ENCODE measurements around the gene DCP1A.
A peak's percentile ranks its signal among the peaks of the same experiment; 100 is the strongest.

Gene DCP1A

DNA sequence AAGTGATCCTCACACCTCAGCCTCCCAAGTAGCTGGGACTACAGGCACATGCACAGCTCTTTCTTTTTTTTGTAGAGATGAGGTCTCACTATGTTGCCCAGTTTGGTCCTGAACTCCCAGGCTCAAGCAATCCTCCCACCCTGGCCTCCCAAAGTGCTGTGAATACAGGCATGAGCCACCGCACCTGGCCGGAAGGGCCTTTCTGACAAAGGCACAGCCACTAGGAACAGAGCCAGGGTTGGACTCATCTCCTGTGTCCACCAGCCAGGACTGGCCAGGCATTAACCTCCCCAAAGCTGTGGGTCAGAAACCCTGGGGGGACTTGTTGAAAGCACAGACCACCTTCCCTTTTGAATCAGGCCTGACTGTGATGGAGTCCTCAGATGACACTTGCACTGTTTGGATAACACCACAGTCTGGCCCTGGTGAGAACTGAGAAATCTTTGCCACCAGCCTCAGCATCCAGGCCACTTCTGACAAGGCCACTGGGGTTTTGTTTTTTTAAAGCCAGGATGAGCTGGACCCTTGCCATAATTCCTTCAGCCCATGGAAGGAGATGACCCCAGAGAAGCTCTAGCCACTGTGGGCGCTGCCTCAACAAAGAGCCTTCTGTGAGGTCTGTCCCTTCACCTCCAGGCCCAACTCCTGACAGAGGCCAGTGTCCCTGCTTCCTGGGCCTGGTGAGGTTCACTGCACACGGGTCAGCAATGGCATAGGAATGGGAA lies 96.3 kb downstream of the DCP1A start:
- Histone ChIP-seq H3K9me3 (ENCODE audit: control insufficient read depth, low read length) (no peaks in the 10 kb centered on the region), H3K9ac (ENCODE audit: low read length) (no peak overlapping the region), H3K4me1 (ENCODE audit: control insufficient read depth, insufficient read depth, low read length) (peaks cover 40% of the 10 kb centered on the region), H3K4me3 (ENCODE audit: low read length) (no peak overlapping the region), H3K27me3 (ENCODE audit: control insufficient read depth, insufficient read depth, low read length) (no peaks in the 10 kb centered on the region), H3K36me3 (ENCODE audit: control insufficient read depth, insufficient read depth, low read length) (no peaks in the 10 kb centered on the region)

- Histone ChIP-seq H3K9me3 (ENCODE audit: control insufficient read depth, low read length) (no peaks in the 10 kb centered on the region), H3K4me1 (ENCODE audit: control insufficient read depth, insufficient read depth, low read length) (peaks cover 40% of the 10 kb centered on the region), H3K9ac (ENCODE audit: low read length) (no peak overlapping the region), H3K36me3 (ENCODE audit: control insufficient read depth, insufficient read depth, low read length) (no peaks in the 10 kb centered on the region), H3K27me3 (ENCODE audit: control insufficient read depth, insufficient read depth, low read length) (no peaks in the 10 kb centered on the region), H3K4me3 (ENCODE audit: low read length) (no peak overlapping the region)
Observed at GRCh38 chr3:53250453-53250852, 96.9 kb downstream of the DCP1A start.

DNA sequence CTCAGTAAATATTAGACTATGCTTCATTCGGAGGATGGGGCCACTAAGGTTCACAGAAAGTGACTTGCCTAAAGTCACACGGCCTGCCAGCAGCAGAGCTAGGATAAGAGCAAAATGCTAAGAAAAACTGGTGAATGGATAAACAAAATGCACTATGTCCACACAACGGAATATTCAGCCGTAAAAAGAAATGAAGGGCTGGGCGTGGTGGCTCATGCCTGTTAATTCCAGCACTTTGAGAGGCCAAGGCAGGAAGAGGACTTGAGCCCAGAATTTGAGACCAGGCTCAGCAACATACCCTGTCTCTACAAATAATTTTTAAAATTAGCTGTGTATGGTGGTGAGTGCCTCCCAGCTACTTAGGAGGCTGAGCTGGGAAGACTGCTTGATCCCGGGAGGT lies 99.2 kb downstream of the DCP1A start:
- H3K36me3 ChIP-seq (ENCODE audit: control insufficient read depth, insufficient read depth, low read length), result no peaks in the 10 kb centered on the region
- no peaks in the 10 kb centered on the region for H3K27me3 ChIP-seq (ENCODE audit: control insufficient read depth, insufficient read depth, low read length)
- no peak overlapping the region for H3K9ac ChIP-seq (ENCODE audit: low read length)
- no peaks in the 10 kb centered on the region for H3K9me3 ChIP-seq (ENCODE audit: control insufficient read depth, low read length)
- peaks cover 45% of the 10 kb centered on the region for H3K4me1 ChIP-seq (ENCODE audit: control insufficient read depth, insufficient read depth, low read length)
- no peak overlapping the region for H3K4me3 ChIP-seq (ENCODE audit: low read length)

GRCh38 chr3:53247619-53248018 lies 99.7 kb downstream of the DCP1A start:
- Histone ChIP-seq H3K36me3 (ENCODE audit: control insufficient read depth, insufficient read depth, low read length) (no peaks in the 10 kb centered on the region), H3K27me3 (ENCODE audit: control insufficient read depth, insufficient read depth, low read length) (no peaks in the 10 kb centered on the region), H3K4me3 (ENCODE audit: low read length) (no peak overlapping the region), H3K9me3 (ENCODE audit: control insufficient read depth, low read length) (no peaks in the 10 kb centered on the region), H3K9ac (ENCODE audit: low read length) (no peak overlapping the region), H3K4me1 (ENCODE audit: control insufficient read depth, insufficient read depth, low read length) (peaks cover 43% of the 10 kb centered on the region)

- Histone ChIP-seq H3K4me3 (ENCODE audit: low read length) (no peak overlapping the region), H3K9me3 (ENCODE audit: control insufficient read depth, low read length) (no peaks in the 10 kb centered on the region), H3K36me3 (ENCODE audit: control insufficient read depth, insufficient read depth, low read length) (peaks cover 17% of the 10 kb centered on the region), H3K27me3 (ENCODE audit: control insufficient read depth, insufficient read depth, low read length) (no peaks in the 10 kb centered on the region), H3K4me1 (ENCODE audit: control insufficient read depth, insufficient read depth, low read length) (peaks cover 31% of the 10 kb centered on the region), H3K9ac (ENCODE audit: low read length) (no peak overlapping the region)
Observed at GRCh38 chr3:53244271-53244670, 103.1 kb downstream of the DCP1A start.

DNA sequence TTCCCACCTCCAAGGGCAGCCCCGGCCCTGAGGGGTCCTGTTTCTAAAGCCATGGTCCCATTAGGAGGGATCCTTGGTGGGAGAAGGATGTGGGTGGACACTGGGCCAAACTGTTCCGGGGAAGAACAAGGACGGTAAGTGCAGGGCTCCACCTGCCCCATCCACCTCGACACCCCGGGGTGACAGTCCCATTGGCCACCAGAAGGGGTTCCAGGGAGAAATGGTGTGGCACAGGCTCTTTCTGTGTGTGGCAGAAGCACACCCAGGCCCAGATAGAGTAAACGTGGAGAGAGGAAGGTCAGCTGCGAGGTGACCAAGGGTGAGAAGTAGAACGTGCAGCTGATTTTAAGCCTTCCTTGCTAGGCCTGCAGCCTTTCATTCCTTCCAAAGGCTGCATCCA lies 103.6 kb downstream of the DCP1A start:
- Histone ChIP-seq H3K4me1 (ENCODE audit: control insufficient read depth, insufficient read depth, low read length) (peaks cover 33% of the 10 kb centered on the region), H3K9me3 (ENCODE audit: control insufficient read depth, low read length) (no peaks in the 10 kb centered on the region), H3K4me3 (ENCODE audit: low read length) (no peak overlapping the region), H3K9ac (ENCODE audit: low read length) (no peak overlapping the region), H3K36me3 (ENCODE audit: control insufficient read depth, insufficient read depth, low read length) (peaks cover 17% of the 10 kb centered on the region), H3K27me3 (ENCODE audit: control insufficient read depth, insufficient read depth, low read length) (no peaks in the 10 kb centered on the region)

GRCh38 chr3:53243165-53243564 lies 104.2 kb downstream of the DCP1A start:
- Histone ChIP-seq H3K36me3 (ENCODE audit: control insufficient read depth, insufficient read depth, low read length) (peaks cover 20% of the 10 kb centered on the region), H3K9me3 (ENCODE audit: control insufficient read depth, low read length) (no peaks in the 10 kb centered on the region), H3K9ac (ENCODE audit: low read length) (no peak overlapping the region), H3K4me3 (ENCODE audit: low read length) (no peak overlapping the region), H3K27me3 (ENCODE audit: control insufficient read depth, insufficient read depth, low read length) (no peaks in the 10 kb centered on the region), H3K4me1 (ENCODE audit: control insufficient read depth, insufficient read depth, low read length) (peaks cover 39% of the 10 kb centered on the region)

GRCh38 chr3:53242642-53243041 lies 104.7 kb downstream of the DCP1A start:
- peaks cover 43% of the 10 kb centered on the region for H3K4me1 ChIP-seq (ENCODE audit: control insufficient read depth, insufficient read depth, low read length)
- H3K36me3 ChIP-seq (ENCODE audit: control insufficient read depth, insufficient read depth, low read length), result peaks cover 20% of the 10 kb centered on the region
- H3K27me3 ChIP-seq (ENCODE audit: control insufficient read depth, insufficient read depth, low read length), result no peaks in the 10 kb centered on the region

GRCh38 chr3:53242155-53242554 lies 105.2 kb downstream of the DCP1A start:
- H3K27me3 ChIP-seq (ENCODE audit: control insufficient read depth, insufficient read depth, low read length), result no peaks in the 10 kb centered on the region
- peaks cover 43% of the 10 kb centered on the region for H3K4me1 ChIP-seq (ENCODE audit: control insufficient read depth, insufficient read depth, low read length)
- no peaks in the 10 kb centered on the region for H3K9me3 ChIP-seq (ENCODE audit: control insufficient read depth, low read length)
- H3K4me3 ChIP-seq (ENCODE audit: low read length), result no peak overlapping the region
- H3K36me3 ChIP-seq (ENCODE audit: control insufficient read depth, insufficient read depth, low read length), result peaks cover 20% of the 10 kb centered on the region
- H3K9ac ChIP-seq (ENCODE audit: low read length), result peak overlapping the region; percentile 4

More at GRCh38 chr3:53242642-53243041, 104.7 kb downstream of the DCP1A start:
- no peaks in the 10 kb centered on the region for H3K9me3 ChIP-seq (ENCODE audit: control insufficient read depth, low read length)
- H3K4me3 ChIP-seq (ENCODE audit: low read length), result no peak overlapping the region
- H3K9ac ChIP-seq (ENCODE audit: low read length), result peak overlapping the region; percentile 4

DNA sequence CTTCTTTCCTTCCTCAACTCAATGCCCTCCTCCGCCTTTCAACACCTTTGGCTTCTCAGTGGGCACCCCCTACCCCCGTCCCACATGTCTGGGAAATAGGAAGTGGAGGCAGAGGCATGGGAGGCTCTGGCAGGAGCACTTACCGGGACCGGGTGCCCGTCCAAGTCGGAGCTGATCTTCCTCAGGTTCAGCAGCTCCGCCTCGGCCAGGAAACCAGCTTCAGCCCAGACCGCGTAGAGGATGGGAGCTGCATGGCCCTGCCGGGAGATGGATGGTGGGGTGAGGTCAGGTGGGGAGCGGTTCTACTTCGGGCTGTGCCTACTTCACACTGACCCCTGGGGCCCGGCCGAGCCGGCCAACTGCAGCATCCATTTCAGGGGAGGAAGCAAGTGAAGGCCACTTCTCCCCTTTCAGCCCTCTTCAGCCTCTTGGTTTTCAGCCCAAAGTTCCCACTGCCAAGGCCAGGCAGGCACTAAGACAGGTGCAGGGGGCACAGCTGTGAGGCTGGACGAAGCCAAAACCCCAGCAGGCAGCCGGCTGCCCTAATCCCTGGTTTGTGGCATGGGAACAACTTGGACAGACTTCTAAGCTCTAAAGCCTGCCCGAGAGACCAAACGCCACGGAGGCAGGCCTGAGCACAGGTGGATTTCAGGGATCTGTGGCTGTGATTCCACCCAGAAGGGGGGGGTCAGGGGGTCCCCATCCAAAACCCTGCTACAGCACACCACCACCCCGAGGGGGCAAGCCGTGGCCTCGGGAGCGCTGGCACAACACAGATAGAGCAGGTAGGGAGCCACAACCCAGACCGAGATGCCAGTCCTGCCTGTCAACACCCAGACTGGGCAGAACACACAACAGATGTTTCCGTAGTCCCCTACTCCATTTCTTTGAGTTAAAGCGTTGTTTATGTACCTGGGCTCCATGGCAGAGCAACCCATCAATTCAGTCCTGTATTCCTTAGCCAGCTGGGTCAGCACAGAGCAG lies 106.1 kb downstream of the DCP1A start:
- H3K4me1 ChIP-seq (ENCODE audit: control insufficient read depth, insufficient read depth, low read length), result peaks cover 50% of the 10 kb centered on the region
- no peak overlapping the region for H3K9ac ChIP-seq (ENCODE audit: low read length)
- H3K4me3 ChIP-seq (ENCODE audit: low read length), result no peak overlapping the region
- H3K9me3 ChIP-seq (ENCODE audit: control insufficient read depth, low read length), result no peaks in the 10 kb centered on the region
- peaks cover 27% of the 10 kb centered on the region for H3K36me3 ChIP-seq (ENCODE audit: control insufficient read depth, insufficient read depth, low read length)
- H3K27me3 ChIP-seq (ENCODE audit: control insufficient read depth, insufficient read depth, low read length), result no peaks in the 10 kb centered on the region

DNA sequence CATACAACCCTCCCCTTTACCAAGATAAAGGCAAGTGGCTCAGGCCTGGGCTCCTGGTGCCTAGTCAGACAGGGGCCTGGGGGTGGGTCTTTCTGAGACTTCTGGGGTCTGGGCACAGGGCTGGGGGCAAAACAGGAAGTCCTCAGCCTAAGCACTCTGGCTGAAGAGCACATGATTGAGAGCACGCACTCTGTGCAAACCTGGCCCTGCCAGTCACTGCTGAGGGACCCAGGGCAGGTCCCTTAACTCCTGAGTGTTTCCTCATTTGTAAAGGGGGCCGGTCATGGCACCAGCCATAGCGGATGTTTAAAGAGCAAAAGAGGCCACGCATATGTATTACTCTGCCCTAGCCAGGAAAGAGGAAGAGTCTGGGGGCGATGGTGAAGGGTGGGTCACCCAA lies 107.5 kb downstream of the DCP1A start:
- Histone ChIP-seq H3K27me3 (ENCODE audit: control insufficient read depth, insufficient read depth, low read length) (no peaks in the 10 kb centered on the region), H3K9me3 (ENCODE audit: control insufficient read depth, low read length) (no peaks in the 10 kb centered on the region), H3K9ac (ENCODE audit: low read length) (peak overlapping the region; percentile 10), H3K4me1 (ENCODE audit: control insufficient read depth, insufficient read depth, low read length) (peaks cover 57% of the 10 kb centered on the region), H3K4me3 (ENCODE audit: low read length) (no peak overlapping the region), H3K36me3 (ENCODE audit: control insufficient read depth, insufficient read depth, low read length) (peaks cover 27% of the 10 kb centered on the region)

DNA sequence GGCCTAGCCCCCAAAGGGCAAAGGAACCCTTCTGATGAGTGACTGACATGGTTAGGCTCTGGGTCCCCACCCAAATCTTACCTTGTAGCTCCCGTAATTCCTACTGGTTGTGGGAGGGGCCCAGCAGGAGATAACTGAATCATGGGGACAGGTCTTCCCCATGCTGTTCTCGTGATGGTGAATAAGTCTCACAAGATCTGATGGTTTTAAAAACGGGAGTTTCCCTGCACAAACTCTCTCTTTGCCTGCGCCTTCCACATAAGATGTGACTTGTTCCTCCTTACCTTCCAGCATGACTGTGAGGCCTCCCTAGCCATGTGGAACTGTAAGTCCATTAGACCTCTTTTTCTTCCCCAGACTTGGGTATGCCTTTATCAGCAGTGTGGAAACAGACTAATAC lies 108.5 kb downstream of the DCP1A start:
- no peak overlapping the region for H3K9ac ChIP-seq (ENCODE audit: low read length)
- no peak overlapping the region for H3K4me3 ChIP-seq (ENCODE audit: low read length)
- H3K4me1 ChIP-seq (ENCODE audit: control insufficient read depth, insufficient read depth, low read length), result peaks cover 48% of the 10 kb centered on the region
- H3K36me3 ChIP-seq (ENCODE audit: control insufficient read depth, insufficient read depth, low read length), result peaks cover 34% of the 10 kb centered on the region
- H3K9me3 ChIP-seq (ENCODE audit: control insufficient read depth, low read length), result no peaks in the 10 kb centered on the region
- no peaks in the 10 kb centered on the region for H3K27me3 ChIP-seq (ENCODE audit: control insufficient read depth, insufficient read depth, low read length)

Measured in mucosa of stomach (tissue), 1 donor.